Mesenchymal stem cell (in vitro differentiated cells and primary cell): ENCODE measurements around the gene RRBP1.

Experiments
- DNase-seq: peaks from one replicate; pipeline ENCODE4 v3.0.0-alpha.2; 2013
- H2AFZ ChIP-seq: one replicate; pipeline ENCODE4 v1.6.1; 2013; ENCODE audit warnings: low read depth, mild to moderate bottlenecking, control low read depth, inconsistent platforms, low read length, moderate library complexity
- H2AK5ac ChIP-seq: 2 replicates; pipeline ENCODE4 v1.6.1; 2013; ENCODE audit warnings: low read length, moderate library complexity, mild to moderate bottlenecking, inconsistent platforms; ENCODE audit not compliant: severe bottlenecking
- H2BK120ac ChIP-seq: one replicate; pipeline ENCODE4 v1.6.1; 2013; ENCODE audit warnings: low read depth, mild to moderate bottlenecking, inconsistent platforms, low read length, moderate library complexity
- H2BK12ac ChIP-seq, 2 experiments: one replicate each; pipeline ENCODE4 v1.6.1; 2013; ENCODE audit warnings: inconsistent platforms in 2 of 2, low read length in 2 of 2, mild to moderate bottlenecking in 2 of 2, moderate library complexity in 2 of 2, control low read depth in 1 of 2
- H2BK15ac ChIP-seq: one replicate; pipeline ENCODE4 v1.6.1; 2013; ENCODE audit warnings: mild to moderate bottlenecking, low read depth, inconsistent platforms; ENCODE audit not compliant: poor library complexity, severe bottlenecking
- H2BK5ac ChIP-seq: 2 replicates; pipeline ENCODE4 v1.6.1; 2013; ENCODE audit warnings: low read depth, mild to moderate bottlenecking, low read length, control low read depth, inconsistent platforms; ENCODE audit not compliant: poor library complexity, severe bottlenecking
- H3K14ac ChIP-seq, 2 experiments: one replicate each; pipeline ENCODE4 v1.6.1; 2013; ENCODE audit warnings: inconsistent platforms in 2 of 2, low read length in 2 of 2, control low read depth in 1 of 2, mild to moderate bottlenecking in 1 of 2, moderate library complexity in 1 of 2
- H3K18ac ChIP-seq, 2 experiments: one replicate each; pipeline ENCODE4 v1.6.1; 2013; ENCODE audit warnings: inconsistent platforms in 2 of 2, low read length in 2 of 2, control low read depth in 1 of 2, low read depth in 1 of 2, mild to moderate bottlenecking in 1 of 2
- H3K23ac ChIP-seq, 2 experiments: one replicate each; pipeline ENCODE4 v1.6.1; 2013; ENCODE audit warnings: inconsistent platforms in 2 of 2, low read length in 2 of 2, mild to moderate bottlenecking in 2 of 2, moderate library complexity in 2 of 2, control low read depth in 1 of 2
- H3K27ac ChIP-seq: 2 replicates; pipeline ENCODE4 v1.5.1; 2013; ENCODE audit warnings: mild to moderate bottlenecking, moderate library complexity, low read length, control low read depth, inconsistent platforms; ENCODE audit not compliant: poor library complexity, severe bottlenecking
- H3K27me3 ChIP-seq, 2 experiments: 2 replicates each; pipeline versions ENCODE4 v1.6.1 to v1.7.0; 2013; ENCODE audit warnings: low read length in 2 of 2, mild to moderate bottlenecking in 2 of 2, moderate library complexity in 2 of 2, control low read depth in 1 of 2, inconsistent platforms in 1 of 2; ENCODE audit not compliant: control insufficient read depth in 1 of 2, insufficient read depth in 1 of 2
- H3K36me3 ChIP-seq, 2 experiments: 2 replicates each; pipeline versions ENCODE4 v1.6.1 to v1.7.0; 2013; ENCODE audit warnings: low read length in 2 of 2, control low read depth in 1 of 2, inconsistent platforms in 1 of 2, low read depth in 1 of 2, mild to moderate bottlenecking in 1 of 2; ENCODE audit not compliant: insufficient read depth in 2 of 2, control insufficient read depth in 1 of 2
- H3K4ac ChIP-seq, 2 experiments: one replicate each; pipeline ENCODE4 v1.6.1; 2013; ENCODE audit warnings: inconsistent platforms in 2 of 2, low read length in 2 of 2, mild to moderate bottlenecking in 2 of 2, moderate library complexity in 2 of 2, control low read depth in 1 of 2, low read depth in 1 of 2
- H3K4me1 ChIP-seq: 2 replicates; pipeline ENCODE4 v1.6.1; 2013; ENCODE audit warnings: low read depth, low read length, control low read depth; ENCODE audit not compliant: control insufficient read depth, insufficient read depth
- H3K4me2 ChIP-seq: 2 replicates; pipeline ENCODE4 v1.6.1; 2013; ENCODE audit warnings: low read length, mild to moderate bottlenecking, inconsistent platforms; ENCODE audit not compliant: poor library complexity, severe bottlenecking
- H3K4me3 ChIP-seq, 2 experiments: 2 replicates each; pipeline versions ENCODE4 v1.5.1 to v1.7.0; 2013; ENCODE audit warnings: low read length in 2 of 2, mild to moderate bottlenecking in 2 of 2, control low read depth in 1 of 2, low read depth in 1 of 2; ENCODE audit not compliant: insufficient read depth in 1 of 2
- H3K79me1 ChIP-seq: replicated peaks from 2 replicates; pipeline ENCODE4 v1.6.1; 2013; ENCODE audit warnings: mild to moderate bottlenecking, control low read depth, low read length, inconsistent platforms; ENCODE audit not compliant: poor library complexity, severe bottlenecking
- H3K9ac ChIP-seq: 2 replicates; pipeline ENCODE4 v1.7.0; 2013; ENCODE audit warnings: mild to moderate bottlenecking, low read length, moderate library complexity
- H3K9me3 ChIP-seq: 2 replicates; pipeline ENCODE4 v1.7.0; 2013; ENCODE audit warnings: mild to moderate bottlenecking, low read length; ENCODE audit not compliant: control insufficient read depth
- H4K8ac ChIP-seq: one replicate; pipeline ENCODE4 v1.6.1; 2013; ENCODE audit warnings: inconsistent platforms, mild to moderate bottlenecking, low read length, moderate library complexity
- H4K91ac ChIP-seq: one replicate; pipeline ENCODE4 v1.6.1; 2013; ENCODE audit warnings: mild to moderate bottlenecking, low read length, inconsistent platforms
- WGBS: methylation state at CpG from one replicate; pipeline ENCODE4 v1.1.7; 2013; ENCODE audit warnings: mixed read lengths; 5-methylcytosine and 5-hydroxymethylcytosine counted together

The RRBP1 gene

DNA sequence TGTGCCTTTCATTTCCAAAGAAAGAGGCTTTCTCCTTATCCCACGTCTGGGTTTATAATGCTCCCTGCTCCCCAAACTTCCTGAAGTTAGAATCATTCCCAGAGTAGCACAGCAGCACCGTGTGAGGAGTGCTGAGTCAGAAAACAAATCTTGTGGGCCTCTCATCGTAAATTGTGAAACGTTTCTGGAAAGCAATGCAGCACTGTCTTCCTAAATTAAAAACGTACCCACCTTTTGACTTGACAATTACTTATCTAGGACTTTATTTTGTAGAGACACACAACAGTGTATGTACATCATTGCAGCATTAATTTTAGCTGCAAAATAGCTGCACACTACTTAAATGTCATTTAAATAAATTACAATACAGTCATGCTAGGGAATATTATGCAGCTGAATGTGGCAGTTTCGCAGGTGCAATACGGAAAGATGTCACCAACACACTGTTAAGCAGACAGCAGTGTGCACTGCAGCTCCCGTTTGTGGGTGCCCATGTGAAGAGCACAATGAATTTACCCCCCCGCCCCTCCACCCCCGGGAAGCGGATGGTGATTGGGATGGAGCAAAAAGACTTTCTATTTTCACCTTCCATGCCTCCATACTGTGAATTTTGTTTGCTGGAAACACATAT lies 30.8 kb downstream of the RRBP1 start:
- Histone ChIP-seq H3K9ac (peak overlapping the region; percentile 19), H4K91ac (no peak overlapping the region), H3K27ac (no peak overlapping the region), H3K79me1 (peaks cover 17% of the 10 kb centered on the region), H3K4me3 (peak overlapping the region in 1 of 2 experiments; percentile 19), H4K8ac (no peak overlapping the region), H2BK5ac (no peak overlapping the region), H2AFZ (no peak overlapping the region), H3K14ac (no peak overlapping the region), H3K27me3 (no peaks in the 10 kb centered on the region), H2BK120ac (no peak overlapping the region), H2BK15ac (no peak overlapping the region), H3K4me2 (no peak overlapping the region), H2BK12ac (no peak overlapping the region), H3K23ac (no peak overlapping the region), H2AK5ac (no peak overlapping the region), H3K4me1 (peaks cover 48% of the 10 kb centered on the region), H3K9me3 (no peaks in the 10 kb centered on the region), H3K4ac (no peak overlapping the region), H3K36me3 (peaks cover 46 to 65% of the 10 kb centered on the region in 2 experiments), H3K18ac (no peak overlapping the region)
- WGBS, result 33% methylated on average over 8 of the region's 11 CpGs
- DNase-seq, result peak; percentile 51

GRCh38 chr20:17650301-17651128 lies 31.5 kb downstream of the RRBP1 start:
- Histone ChIP-seq H2AK5ac (no peak overlapping the region), H2BK5ac (no peak overlapping the region), H3K4me1 (peaks cover 47% of the 10 kb centered on the region), H4K8ac (no peak overlapping the region), H3K9ac (peak overlapping the region; percentile 19), H3K4me3 (peak overlapping the region in 1 of 2 experiments; percentile 19), H2BK12ac (no peak overlapping the region), H3K27me3 (no peaks in the 10 kb centered on the region), H3K4ac (no peak overlapping the region), H3K27ac (peak overlapping the region; percentile 4), H3K79me1 (peaks cover 13% of the 10 kb centered on the region), H3K14ac (no peak overlapping the region), H2AFZ (no peak overlapping the region), H2BK120ac (no peak overlapping the region), H3K36me3 (peaks cover 40 to 65% of the 10 kb centered on the region in 2 experiments), H3K9me3 (no peaks in the 10 kb centered on the region), H3K18ac (no peak overlapping the region), H3K4me2 (no peak overlapping the region), H3K23ac (no peak overlapping the region), H4K91ac (no peak overlapping the region), H2BK15ac (no peak overlapping the region)
- no peak for DNase-seq
- whole genome bisulfite sequencing, result 91% methylated on average over 12 of the region's 12 CpGs

DNA sequence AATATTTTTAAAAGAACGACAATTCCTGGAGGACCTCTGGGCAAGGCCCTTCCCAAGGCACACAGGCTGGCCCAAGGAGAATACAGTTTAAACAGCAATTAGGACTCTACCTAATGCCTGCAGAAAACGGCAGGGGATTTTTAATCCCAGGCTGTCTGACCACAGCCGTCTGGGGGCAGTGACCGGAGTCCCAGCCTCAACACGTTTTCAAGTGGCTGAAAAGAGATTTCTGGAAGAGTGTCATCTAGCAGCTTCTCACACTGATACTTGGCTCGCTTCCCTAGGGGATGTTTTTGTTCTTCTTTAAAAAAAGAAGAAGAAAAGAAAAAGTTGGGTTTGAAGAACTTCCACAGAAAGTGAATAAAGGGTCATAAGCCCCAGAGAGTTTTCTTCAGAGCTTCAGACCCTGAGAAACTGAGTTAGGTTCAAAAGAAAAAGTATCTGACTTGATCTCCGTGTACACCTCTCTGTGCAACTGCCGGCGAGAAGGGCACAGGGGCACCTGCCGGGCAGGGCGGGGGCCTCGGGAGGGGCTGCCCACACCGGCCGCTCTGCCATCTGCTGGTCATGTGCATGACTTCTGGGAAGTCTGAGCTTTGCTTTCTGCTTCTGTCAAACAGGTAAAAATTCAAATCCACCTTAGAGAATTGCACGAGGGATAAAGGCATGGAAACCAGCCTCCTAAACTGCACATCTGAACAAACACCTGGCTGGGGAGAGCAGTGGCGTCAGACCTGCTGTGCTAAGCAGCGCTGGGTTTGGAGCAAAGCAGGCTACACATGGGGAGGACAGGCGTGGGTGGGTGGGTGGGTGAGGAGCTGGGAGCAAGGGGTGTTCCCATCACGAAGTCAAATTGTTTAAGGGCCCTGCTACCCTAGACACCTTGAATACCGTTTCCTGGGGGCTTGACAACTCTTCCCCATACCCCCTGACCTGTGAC lies 33.0 kb downstream of the RRBP1 start:
- WGBS, result 67% methylated on average over 17 of the region's 20 CpGs
- Histone ChIP-seq H2AK5ac (no peak overlapping the region), H4K8ac (no peak overlapping the region), H2BK12ac (no peak overlapping the region), H2AFZ (no peak overlapping the region), H2BK15ac (no peak overlapping the region), H4K91ac (no peak overlapping the region), H3K4me2 (no peak overlapping the region), H3K23ac (no peak overlapping the region), H3K36me3 (peaks cover 28 to 67% of the 10 kb centered on the region in 2 experiments), H3K18ac (peak overlapping the region in 1 of 2 experiments; percentile 52), H3K4me3 (no peak overlapping the region), H3K4ac (no peak overlapping the region), H3K9me3 (no peaks in the 10 kb centered on the region), H3K79me1 (peaks cover 13% of the 10 kb centered on the region), H3K9ac (peak overlapping the region; percentile 29), H2BK120ac (no peak overlapping the region), H3K27ac (no peak overlapping the region), H3K14ac (no peak overlapping the region), H2BK5ac (no peak overlapping the region), H3K4me1 (peaks cover 49% of the 10 kb centered on the region), H3K27me3 (no peaks in the 10 kb centered on the region)
- peak; percentile 57 for DNase-seq
